Neural progenitor cell (in vitro differentiated cells): ENCODE data around the gene IFI6. TPM values are rescaled to one million over a fixed set of nuclear protein-coding genes. Genes with fewer than 3 reads are reported as not detected.

Experiments used
- DNase-seq: peaks from one replicate; pipeline ENCODE4 v3.0.0-alpha.2; 2016; ENCODE audit warnings: low spot score
- H2AFZ ChIP-seq: fragments of 200-600 bp; sonication (generic); replicated peaks from 2 replicates; pipeline ENCODE4 v1.6.1; 2016; ENCODE audit warnings: antibody characterized with exemption
- H3F3A ChIP-seq: fragments of 200-600 bp; sonication (generic); 2 replicates; pipeline ENCODE4 v1.6.1; 2016; ENCODE audit warnings: antibody characterized with exemption, low read depth
- H3K27ac ChIP-seq: fragments of 200-600 bp; sonication (generic); 2 replicates; pipeline ENCODE4 v1.5.1; 2016; ENCODE audit warnings: mild to moderate bottlenecking
- H3K27me3 ChIP-seq: fragments of 200-600 bp; sonication (generic); 2 replicates; pipeline ENCODE4 v1.6.1; 2016; ENCODE audit warnings: mild to moderate bottlenecking, moderate library complexity
- H3K36me3 ChIP-seq: fragments of 200-600 bp; sonication (generic); 2 replicates; pipeline ENCODE4 v1.5.1; 2016
- H3K4me1 ChIP-seq: fragments of 200-600 bp; sonication (generic); 2 replicates; pipeline ENCODE4 v1.6.1; 2016; ENCODE audit warnings: mixed run types
- H3K4me2 ChIP-seq: fragments of 200-600 bp; sonication (generic); 2 replicates; pipeline ENCODE4 v1.6.1; 2016
- H3K4me3 ChIP-seq: fragments of 200-600 bp; sonication (generic); 2 replicates; pipeline ENCODE4 v1.5.1; 2016
- H3K79me2 ChIP-seq: fragments of 200-600 bp; sonication (generic); 2 replicates; pipeline ENCODE4 v1.6.1; 2016; ENCODE audit warnings: low read depth
- H3K9ac ChIP-seq: fragments of 200-600 bp; sonication (generic); 2 replicates; pipeline ENCODE4 v1.6.1; 2016
- H3K9me3 ChIP-seq: fragments of 200-600 bp; sonication (generic); 2 replicates; pipeline ENCODE4 v1.5.1; 2016; ENCODE audit warnings: low read depth
- H4K20me1 ChIP-seq: fragments of 200-600 bp; sonication (generic); 2 replicates; pipeline ENCODE4 v1.6.1; 2016; ENCODE audit warnings: low read depth
- H3K27ac Mint-ChIP-seq: 3 replicates; pipeline ENCODE4 v1.8.0; 2021; ENCODE audit warnings: mixed read lengths
- H3K27me3 Mint-ChIP-seq: 2 replicates; pipeline ENCODE4 v1.8.0; 2022; ENCODE audit warnings: low read depth, mild to moderate bottlenecking, inconsistent platforms, moderate library complexity, mixed read lengths; ENCODE audit not compliant: insufficient read depth
- H3K36me3 Mint-ChIP-seq: 3 replicates; pipeline ENCODE4 v1.8.0; 2021; ENCODE audit warnings: mixed read lengths
- H3K4me1 Mint-ChIP-seq: 3 replicates; pipeline ENCODE4 v1.8.0; 2021; ENCODE audit warnings: mixed read lengths
- H3K4me3 Mint-ChIP-seq: 3 replicates; pipeline ENCODE4 v1.8.0; 2021; ENCODE audit warnings: mild to moderate bottlenecking, moderate library complexity, mixed read lengths
- H3K9me3 Mint-ChIP-seq: 3 replicates; pipeline ENCODE4 v1.8.0; 2020; ENCODE audit warnings: mixed read lengths
- CTCF ChIP-seq: fragments of 200-600 bp; sonication (generic); IDR thresholded peaks from 2 replicates; pipeline ENCODE4 v1.5.1; 2017; ENCODE audit warnings: antibody characterized with exemption, mild to moderate bottlenecking
- EZH2 ChIP-seq: fragments of 200-600 bp; sonication (generic); IDR thresholded peaks from 2 replicates; pipeline ENCODE4 v1.6.1; 2017; ENCODE audit warnings: antibody characterized with exemption, mild to moderate bottlenecking, moderate library complexity
- EZH2phosphoT487 ChIP-seq: fragments of 200-600 bp; sonication (generic); IDR thresholded peaks from 2 replicates; pipeline ENCODE4 v1.6.1; 2017; ENCODE audit warnings: antibody characterized with exemption
- total RNA-seq: library from RNA; depleted of rRNA; stranded (reverse); fragments of >200 nt; gene quantifications from 2 replicates; pipeline ENCODE4 v1.2.3, GENCODE V29; 2015; ENCODE audit warnings: low replicate concordance

Gene IFI6
- total RNA-seq, result 2.4 and 7.2 TPM in 2 replicates

GRCh38 chr1:27671964-27672749 is at the start of gene IFI6:
TSS of gene IFI6 (minus strand) at chr1:27672192. CDS start at chr1:27669314, 2,878 bp downstream.
- Histone ChIP-seq H3K27ac (no peak within 1 kb of the TSS), H2AFZ (peak within 1 kb of the TSS; percentile 90), H3F3A (peaks cover 13% of the 10 kb centered on the region), H3K9me3 (no peaks in the 10 kb centered on the region), H3K79me2 (no peaks in the 10 kb centered on the region), H4K20me1 (no peaks in the 10 kb centered on the region), H3K27me3 (peaks cover 14% of the 10 kb centered on the region), H3K36me3 (no peaks in the 10 kb centered on the region), H3K9ac (no peak within 1 kb of the TSS), H3K4me1 (peaks cover 6% of the 10 kb centered on the region), H3K4me2 (peak within 1 kb of the TSS; percentile 71), H3K4me3 (peak within 1 kb of the TSS; percentile 30)
- Mint-ChIP-seq H3K4me3 (peak within 1 kb of the TSS; percentile 88), H3K27ac (peak within 1 kb of the TSS; percentile 97), H3K36me3 (no peaks in the 10 kb centered on the region), H3K9me3 (peaks cover 8% of the 10 kb centered on the region), H3K27me3 (peaks cover 10% of the 10 kb centered on the region), H3K4me1 (peaks cover 45% of the 10 kb centered on the region)
- DNase-seq, result peak; percentile 76
- TF ChIP-seq EZH2phosphoT487, result no peak
- TF ChIP-seq CTCF, result peak; percentile 38
- TF ChIP-seq EZH2, result no peak

GRCh38 chr1:27719286-27720251 is 47.6 kb upstream of the IFI6 start:
- no peak for TF ChIP-seq CTCF
- no peak for TF ChIP-seq EZH2
- no peak for TF ChIP-seq EZH2phosphoT487
- Mint-ChIP-seq H3K9me3 (peaks cover 14% of the 10 kb centered on the region), H3K27ac (no peak overlapping the region), H3K36me3 (no peaks in the 10 kb centered on the region), H3K4me1 (peaks cover 13% of the 10 kb centered on the region), H3K4me3 (no peak overlapping the region), H3K27me3 (peaks cover 2% of the 10 kb centered on the region)
- H3K4me1 ChIP-seq, result peaks cover 10% of the 10 kb centered on the region
- no peak overlapping the region for H3K27ac ChIP-seq
- H3K36me3 ChIP-seq, result no peaks in the 10 kb centered on the region
- no peak overlapping the region for H3K9ac ChIP-seq
- H3K9me3 ChIP-seq, result no peaks in the 10 kb centered on the region
- no peak for DNase-seq
- no peaks in the 10 kb centered on the region for H3K79me2 ChIP-seq
- H2AFZ ChIP-seq, result peak overlapping the region; percentile 85
- peaks cover 7% of the 10 kb centered on the region for H3F3A ChIP-seq
- H3K4me2 ChIP-seq, result no peak overlapping the region
- H3K27me3 ChIP-seq, result no peaks in the 10 kb centered on the region
- H4K20me1 ChIP-seq, result no peaks in the 10 kb centered on the region
- no peak overlapping the region for H3K4me3 ChIP-seq

GRCh38 chr1:27716262-27716895 is 44.4 kb upstream of the IFI6 start:
- Histone ChIP-seq H3F3A (peaks cover 6% of the 10 kb centered on the region), H3K4me3 (no peak overlapping the region), H3K4me1 (peaks cover 10% of the 10 kb centered on the region), H2AFZ (no peak overlapping the region), H3K4me2 (no peak overlapping the region), H3K79me2 (no peaks in the 10 kb centered on the region), H3K27me3 (no peaks in the 10 kb centered on the region), H3K36me3 (no peaks in the 10 kb centered on the region), H3K27ac (no peak overlapping the region), H4K20me1 (no peaks in the 10 kb centered on the region), H3K9me3 (no peaks in the 10 kb centered on the region), H3K9ac (no peak overlapping the region)
- Mint-ChIP-seq H3K4me1 (peaks cover 18% of the 10 kb centered on the region), H3K27ac (no peak overlapping the region), H3K4me3 (no peak overlapping the region), H3K9me3 (peaks cover 14% of the 10 kb centered on the region), H3K36me3 (no peaks in the 10 kb centered on the region), H3K27me3 (peaks cover 2% of the 10 kb centered on the region)
- DNase-seq, result no peak
- no peak for TF ChIP-seq EZH2
- no peak for TF ChIP-seq CTCF
- TF ChIP-seq EZH2phosphoT487, result no peak
